HepG2 (cell line): ENCODE data around the gene RAB3B. TPM values are rescaled to one million over a fixed set of nuclear protein-coding genes. Genes with fewer than 3 reads are reported as not detected.

Experiments
- ATAC-seq: fragments of 200-7000 bp; cut with Tn5 transposase; 3 replicates; pipeline ENCODE4 v1.9.1; 2020; ENCODE audit warnings: mild to moderate bottlenecking, moderate library complexity
- BruUV-seq: library from RNA; stranded (reverse); fragments of 400-500 nt; replicated peaks from 2 replicates; lab custom pipeline; 2021; lab: Mats Ljungman, UMichigan
- CTCF ChIA-PET: fragments of 300-600 bp; formaldehyde crosslinking; extraction: SDS; loops from one replicate; lab custom pipeline; 2021; ENCODE audit warnings: low total read pairs, inconsistent platforms, low intra/inter-chr PET ratio; lab: Yijun Ruan, JAX
- POLR2A ChIA-PET: fragments of 350-600 bp; sonication (Branson Sonifier 250); formaldehyde crosslinking; loops from one replicate; lab custom pipeline; 2020; ENCODE audit warnings: antibody characterized with exemption, inconsistent platforms; lab: Yijun Ruan, JAX
- DNase-seq: peaks from one replicate; pipeline ENCODE4 v3.0.0-alpha.2; 2015; ENCODE audit warnings: low spot score
- FAIRE-seq: peaks from 3 replicates; lab custom pipeline; 2011; peaks lifted over from hg19 to GRCh38; lab: Jason Lieb, UNC
- H2AFZ ChIP-seq: one replicate; pipeline ENCODE4 v1.6.1; 2011; ENCODE audit warnings: low read length, inconsistent platforms
- H3K27ac ChIP-seq: fragments of 300-600 bp; 3 replicates; pipeline ENCODE4 v1.8.0; 2011; ENCODE audit warnings: mixed run types, mild to moderate bottlenecking, mixed read lengths, low read length, inconsistent platforms; ENCODE audit not compliant: insufficient read depth; ENCODE audit errors: extremely low read length
- H3K27me3 ChIP-seq, 2 experiments: fragments of 200-600 bp in 1 of 2; 2 replicates in 1 of 2; 3 replicates in 1 of 2; pipeline versions ENCODE4 v1.6.0 to v1.8.0; 2011; ENCODE audit warnings: low read length in 2 of 2, mild to moderate bottlenecking in 2 of 2, moderate library complexity in 2 of 2, inconsistent platforms in 1 of 2; ENCODE audit not compliant: insufficient read depth in 2 of 2, control insufficient read depth in 1 of 2
- H3K36me3 ChIP-seq, 2 experiments: fragments of 200-600 bp in 1 of 2; replicated peaks in 1 of 2; 2 replicates in 1 of 2; 3 replicates in 1 of 2; pipeline versions ENCODE4 v1.5.1 to v1.8.0; 2011; ENCODE audit warnings: low read length in 2 of 2, inconsistent platforms in 1 of 2; ENCODE audit not compliant: insufficient read depth in 2 of 2, control insufficient read depth in 1 of 2
- H3K4me1 ChIP-seq: 2 replicates; pipeline ENCODE4 v1.5.1; 2012; ENCODE audit warnings: low read length, inconsistent platforms; ENCODE audit not compliant: insufficient read depth
- H3K4me2 ChIP-seq: 2 replicates; pipeline ENCODE4 v1.6.0; 2011; ENCODE audit warnings: low read depth, low read length, inconsistent platforms
- H3K4me3 ChIP-seq, 3 experiments: fragments of 200-600 bp in 1 of 3; sonication (generic), shearing (Covaris generic) in 1 of 3; replicated peaks in 1 of 3; 2 replicates each; pipeline ENCODE4 v1.5.1; 2011 to 2016; ENCODE audit warnings: low read length in 3 of 3, inconsistent platforms in 2 of 3, low read depth in 2 of 3, mild to moderate bottlenecking in 2 of 3, control low read depth in 1 of 3, mixed read lengths in 1 of 3; ENCODE audit not compliant: insufficient read depth in 1 of 3
- H3K79me2 ChIP-seq: one replicate; pipeline ENCODE4 v1.6.1; 2011; ENCODE audit warnings: low read length, inconsistent platforms; ENCODE audit not compliant: insufficient read depth
- H3K9ac ChIP-seq: 2 replicates; pipeline ENCODE4 v1.6.0; 2011; ENCODE audit warnings: mild to moderate bottlenecking, low read depth, low read length, inconsistent platforms; ENCODE audit not compliant: insufficient read depth
- H3K9me3 ChIP-seq: 2 replicates; pipeline ENCODE4 v1.5.1; 2012; ENCODE audit warnings: mild to moderate bottlenecking, low read length
- H4K20me1 ChIP-seq: 2 replicates; pipeline ENCODE4 v1.6.0; 2011; ENCODE audit warnings: inconsistent platforms, mild to moderate bottlenecking, low read length, moderate library complexity; ENCODE audit not compliant: insufficient read depth
- CHD2 ChIP-seq: IDR thresholded peaks from 2 replicates; pipeline ENCODE4 v1.6.1; 2011; ENCODE audit warnings: low read depth, low read length, improper control_type of control experiment
- MXI1 ChIP-seq: IDR thresholded peaks from 3 replicates; pipeline ENCODE4 v1.6.1; 2012; ENCODE audit warnings: low read depth, low read length, inconsistent platforms, borderline replicate concordance
- POLR2G ChIP-seq: fragments of 200-400 bp; formaldehyde crosslinking; IDR thresholded peaks from 2 replicates; pipeline ENCODE4 v1.6.1; 2018; ENCODE audit warnings: mild to moderate bottlenecking, low read depth, low read length, moderate library complexity
- ZFY ChIP-seq: sonication (generic); formaldehyde crosslinking; IDR thresholded peaks from 2 replicates; pipeline ENCODE4 v1.4.0; 2020; ENCODE audit warnings: missing genetic modification reagents
- ZNF124 ChIP-seq: sonication (generic); formaldehyde crosslinking; IDR thresholded peaks from 2 replicates; pipeline ENCODE4 v1.4.0; 2020; ENCODE audit warnings: missing genetic modification reagents
- ZNF605 ChIP-seq: sonication (generic); formaldehyde crosslinking; IDR thresholded peaks from 2 replicates; pipeline ENCODE4 v1.8.0; 2022; ENCODE audit warnings: mild to moderate bottlenecking, missing genetic modification reagents
- WGBS: methylation state at CpG from one replicate; pipeline ENCODE4 v1.1.6; 2017; ENCODE audit warnings: low lambda C conversion rate; 5-methylcytosine and 5-hydroxymethylcytosine counted together
- in situ Hi-C: cut with HindIII; loops from 2 replicates; pipeline ENCODE4 v1.10.0; 2017; ENCODE audit warnings: low pct_unique_long_range_greater_than_20kb; ENCODE audit not compliant: extremely low pct_ligation_motif_present
- intact Hi-C: fragments of 100-400 bp; cut with micrococcal nuclease; formaldehyde crosslinking; loops from one replicate; pipeline ENCODE4 v1.10.0; 2022; ENCODE audit not compliant: unreplicated experiment
- polyA plus RNA-seq, 8 experiments: library from polyadenylated mRNA; depleted of rRNA in 3 of 8; stranded (reverse) in 7 of 8; unstranded in 1 of 8; fragments of >200 nt; fragmentation: Illumina TruSeq in 4 of 8; extraction: Trizol in 4 of 8; gene quantifications; 2 replicates each; pipeline versions ENCODE4 v1.2.1 to v1.2.3, GENCODE V29; 2011 to 2016; ENCODE audit warnings: low read depth in 4 of 8, missing spikeins in 1 of 8, mixed read lengths in 1 of 8; ENCODE audit not compliant: insufficient read depth in 1 of 8
- total RNA-seq, 5 experiments: library from RNA; depleted of rRNA; stranded (reverse); fragments of >200 nt; fragmentation: Illumina TruSeq; extraction: Trizol; gene quantifications; 2 replicates each; pipeline ENCODE4 v1.2.3, GENCODE V29; 2016; ENCODE audit warnings: low read depth in 1 of 5
- TF ChIP-seq, protein P1 (sequence below): sonication (generic); formaldehyde crosslinking; IDR thresholded peaks from 2 replicates; pipeline ENCODE4 v1.5.0; 2020; ENCODE audit warnings: mild to moderate bottlenecking, missing genetic modification reagents
- TF ChIP-seq, protein P2 (sequence below): sonication (generic); IDR thresholded peaks from 2 replicates; pipeline ENCODE4 v1.6.1; 2016; ENCODE audit warnings: low read depth, borderline replicate concordance
- TF ChIP-seq, protein P3 (sequence below): sonication (generic); formaldehyde crosslinking; IDR thresholded peaks from 2 replicates; pipeline ENCODE4 v1.5.0; 2020; ENCODE audit warnings: mild to moderate bottlenecking, missing genetic modification reagents
- TF ChIP-seq, protein P4 (sequence below): IDR thresholded peaks from 2 replicates; pipeline ENCODE4 v1.6.1; 2016; ENCODE audit warnings: missing biosample characterization, missing genetic modification reagents, low read depth

RAB3B gene
- total and polyA plus RNA-seq, 2 of the 13 experiments (the other 11 are each of a cell fraction or from before 2014, with no cell fraction given) = 1.0 to 1.2 TPM

DNA sequence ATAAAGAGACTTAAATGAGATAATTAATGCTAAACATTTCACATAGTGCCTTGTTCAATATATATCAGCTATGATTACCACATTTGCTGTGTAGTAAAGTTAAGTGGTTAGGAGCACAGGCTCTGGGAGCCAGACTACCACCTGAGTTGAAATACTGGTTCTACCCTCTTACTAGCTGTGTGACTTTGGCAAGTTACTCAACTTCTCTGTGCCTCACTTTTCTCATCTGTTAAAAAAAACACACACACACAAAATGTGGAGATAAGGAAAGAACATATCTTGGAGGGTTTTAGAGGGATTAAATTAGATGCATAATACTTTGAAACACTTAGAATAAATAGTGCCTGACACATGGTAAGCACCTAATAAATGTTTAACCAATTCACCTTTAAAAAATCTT is 60.2 kb downstream of the RAB3B start:
- no peak overlapping the region for H3K4me3 ChIP-seq
- POLR2A ChIA-PET = no interaction called here
- no peaks in the 10 kb centered on the region for H3K9me3 ChIP-seq
- no peak for TF ChIP-seq ZFY
- TF ChIP-seq, protein P1, sequence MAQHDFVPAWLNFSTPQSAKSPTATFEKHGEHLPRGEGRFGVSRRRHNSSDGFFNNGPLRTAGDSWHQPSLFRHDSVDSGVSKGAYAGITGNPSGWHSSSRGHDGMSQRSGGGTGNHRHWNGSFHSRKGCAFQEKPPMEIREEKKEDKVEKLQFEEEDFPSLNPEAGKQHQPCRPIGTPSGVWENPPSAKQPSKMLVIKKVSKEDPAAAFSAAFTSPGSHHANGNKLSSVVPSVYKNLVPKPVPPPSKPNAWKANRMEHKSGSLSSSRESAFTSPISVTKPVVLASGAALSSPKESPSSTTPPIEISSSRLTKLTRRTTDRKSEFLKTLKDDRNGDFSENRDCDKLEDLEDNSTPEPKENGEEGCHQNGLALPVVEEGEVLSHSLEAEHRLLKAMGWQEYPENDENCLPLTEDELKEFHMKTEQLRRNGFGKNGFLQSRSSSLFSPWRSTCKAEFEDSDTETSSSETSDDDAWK (CRISPR knock-in tag) = no peak
- TF ChIP-seq ZNF605 (CRISPR knock-in tag) = no peak
- no peak for TF ChIP-seq MXI1
- no peak for TF ChIP-seq CHD2
- H3K79me2 ChIP-seq = no peaks in the 10 kb centered on the region
- H3K4me2 ChIP-seq = no peak overlapping the region
- H3K4me1 ChIP-seq = no peaks in the 10 kb centered on the region
- intact Hi-C loops (no loop called here), in situ Hi-C loops (no loop called here)
- CTCF ChIA-PET = no interaction called here
- H3K27ac ChIP-seq = no peak overlapping the region
- no peak overlapping the region for H3K9ac ChIP-seq
- H2AFZ ChIP-seq = no peak overlapping the region
- no peak for ATAC-seq
- no peaks in the 10 kb centered on the region for H3K36me3 ChIP-seq
- H3K27me3 ChIP-seq = peaks cover 0 to 3% of the 10 kb centered on the region in 2 experiments; a peak in 1 of 5 replicates
- no peak for DNase-seq
- H4K20me1 ChIP-seq = no peaks in the 10 kb centered on the region
- no TSS peak for BruUV-seq
- FAIRE-seq = no peak

DNA sequence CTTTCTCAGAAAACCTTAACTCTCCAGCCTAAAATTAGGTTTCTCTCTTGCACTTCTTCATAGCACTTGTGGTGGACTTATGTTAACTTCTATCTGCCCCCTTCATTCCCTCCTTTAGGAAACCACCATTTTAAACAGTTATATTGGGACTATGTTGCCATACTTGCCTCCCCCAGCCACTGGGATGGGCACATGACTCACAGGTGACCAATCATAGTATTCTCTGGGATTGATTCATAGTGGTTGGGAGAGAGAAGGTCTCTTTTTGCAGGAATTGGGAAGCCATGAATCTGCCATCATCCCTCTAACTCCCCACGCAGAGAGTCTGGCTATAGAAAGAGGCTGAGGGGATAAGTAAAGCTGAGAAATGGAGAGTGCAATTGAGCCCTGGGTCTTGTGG is 61.6 kb downstream of the RAB3B start:
- H3K27me3 ChIP-seq = peaks cover 0 to 3% of the 10 kb centered on the region in 2 experiments; a peak in 1 of 5 replicates
- POLR2A ChIA-PET = no interaction called here
- H3K4me2 ChIP-seq = no peak overlapping the region
- no peaks in the 10 kb centered on the region for H3K4me1 ChIP-seq
- H3K4me3 ChIP-seq = no peak overlapping the region
- H3K9me3 ChIP-seq = no peaks in the 10 kb centered on the region
- TF ChIP-seq POLR2G (no peak), ZNF124 (no peak)
- TF ChIP-seq, protein P2, sequence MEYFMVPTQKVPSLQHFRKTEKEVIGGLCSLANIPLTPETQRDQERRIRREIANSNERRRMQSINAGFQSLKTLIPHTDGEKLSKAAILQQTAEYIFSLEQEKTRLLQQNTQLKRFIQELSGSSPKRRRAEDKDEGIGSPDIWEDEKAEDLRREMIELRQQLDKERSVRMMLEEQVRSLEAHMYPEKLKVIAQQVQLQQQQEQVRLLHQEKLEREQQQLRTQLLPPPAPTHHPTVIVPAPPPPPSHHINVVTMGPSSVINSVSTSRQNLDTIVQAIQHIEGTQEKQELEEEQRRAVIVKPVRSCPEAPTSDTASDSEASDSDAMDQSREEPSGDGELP = no peak
- TF ChIP-seq, protein P3, sequence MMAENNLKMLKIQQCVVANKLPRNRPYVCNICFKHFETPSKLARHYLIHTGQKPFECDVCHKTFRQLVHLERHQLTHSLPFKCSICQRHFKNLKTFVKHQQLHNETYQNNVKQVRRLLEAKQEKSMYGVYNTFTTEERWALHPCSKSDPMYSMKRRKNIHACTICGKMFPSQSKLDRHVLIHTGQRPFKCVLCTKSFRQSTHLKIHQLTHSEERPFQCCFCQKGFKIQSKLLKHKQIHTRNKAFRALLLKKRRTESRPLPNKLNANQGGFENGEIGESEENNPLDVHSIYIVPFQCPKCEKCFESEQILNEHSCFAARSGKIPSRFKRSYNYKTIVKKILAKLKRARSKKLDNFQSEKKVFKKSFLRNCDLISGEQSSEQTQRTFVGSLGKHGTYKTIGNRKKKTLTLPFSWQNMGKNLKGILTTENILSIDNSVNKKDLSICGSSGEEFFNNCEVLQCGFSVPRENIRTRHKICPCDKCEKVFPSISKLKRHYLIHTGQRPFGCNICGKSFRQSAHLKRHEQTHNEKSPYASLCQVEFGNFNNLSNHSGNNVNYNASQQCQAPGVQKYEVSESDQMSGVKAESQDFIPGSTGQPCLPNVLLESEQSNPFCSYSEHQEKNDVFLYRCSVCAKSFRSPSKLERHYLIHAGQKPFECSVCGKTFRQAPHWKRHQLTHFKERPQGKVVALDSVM (CRISPR knock-in tag) = no peak
- TF ChIP-seq, protein P4, sequence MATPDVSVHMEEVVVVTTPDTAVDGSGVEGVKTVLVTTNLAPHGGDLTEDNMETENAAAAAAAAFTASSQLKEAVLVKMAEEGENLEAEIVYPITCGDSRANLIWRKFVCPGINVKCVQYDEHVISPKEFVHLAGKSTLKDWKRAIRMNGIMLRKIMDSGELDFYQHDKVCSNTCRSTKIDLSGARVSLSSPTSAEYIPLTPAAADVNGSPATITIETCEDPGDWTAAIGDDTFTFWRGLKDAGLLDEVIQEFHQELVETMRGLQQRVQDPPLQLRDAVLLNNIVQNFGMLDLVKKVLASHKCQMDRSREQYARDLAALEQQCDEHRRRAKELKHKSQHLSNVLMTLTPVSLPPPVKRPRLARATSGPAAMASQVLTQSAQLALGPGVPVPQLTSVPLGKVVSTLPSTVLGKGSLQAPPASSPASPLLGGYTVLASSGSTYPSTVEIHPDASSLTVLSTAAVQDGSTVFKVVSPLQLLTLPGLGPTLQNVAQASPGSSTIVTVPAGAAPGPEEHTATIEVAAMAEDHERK (CRISPR knock-in tag) = no peak
- in situ Hi-C loops = no loop called here
- H3K27ac ChIP-seq = no peak overlapping the region
- DNase-seq = no peak
- H3K79me2 ChIP-seq = no peaks in the 10 kb centered on the region
- no peak for FAIRE-seq
- no TSS peak for BruUV-seq
- H2AFZ ChIP-seq = no peak overlapping the region
- H3K36me3 ChIP-seq = no peaks in the 10 kb centered on the region
- WGBS = 56% methylated on average over 1 of the region's 1 CpG
- no peak overlapping the region for H3K9ac ChIP-seq
- intact Hi-C loops = no loop called here
- H4K20me1 ChIP-seq = no peaks in the 10 kb centered on the region
- no peak for ATAC-seq
- CTCF ChIA-PET = no interaction called here
